GM13977 (cell line): ENCODE data around the gene DEFB132.

Experiments used
- DNase-seq: peaks from one replicate; pipeline ENCODE4 v3.0.0; 2012; ENCODE audit warnings: low spot score
- in situ Hi-C: fragments of 300-500 bp; cut with MboI; formaldehyde crosslinking; loops from one replicate; pipeline ENCODE4 v1.12.0; 2022; ENCODE audit warnings: low sequenced_read_pairs, low pct_unique_long_range_greater_than_20kb, mixed read lengths, inconsistent platforms; ENCODE audit not compliant: unreplicated experiment
- TF ChIP-seq, protein P1 (sequence below): IDR thresholded peaks from 2 replicates; pipeline ENCODE4 v1.5.1; 2012; ENCODE audit warnings: mild to moderate bottlenecking, control low read depth; ENCODE audit not compliant: insufficient read depth; ENCODE audit errors: extremely low read depth, missing control alignments

The DEFB132 gene

GRCh38 chr20:258963-259362 is 1.4 kb downstream of the DEFB132 start:
- TF ChIP-seq, protein P1, sequence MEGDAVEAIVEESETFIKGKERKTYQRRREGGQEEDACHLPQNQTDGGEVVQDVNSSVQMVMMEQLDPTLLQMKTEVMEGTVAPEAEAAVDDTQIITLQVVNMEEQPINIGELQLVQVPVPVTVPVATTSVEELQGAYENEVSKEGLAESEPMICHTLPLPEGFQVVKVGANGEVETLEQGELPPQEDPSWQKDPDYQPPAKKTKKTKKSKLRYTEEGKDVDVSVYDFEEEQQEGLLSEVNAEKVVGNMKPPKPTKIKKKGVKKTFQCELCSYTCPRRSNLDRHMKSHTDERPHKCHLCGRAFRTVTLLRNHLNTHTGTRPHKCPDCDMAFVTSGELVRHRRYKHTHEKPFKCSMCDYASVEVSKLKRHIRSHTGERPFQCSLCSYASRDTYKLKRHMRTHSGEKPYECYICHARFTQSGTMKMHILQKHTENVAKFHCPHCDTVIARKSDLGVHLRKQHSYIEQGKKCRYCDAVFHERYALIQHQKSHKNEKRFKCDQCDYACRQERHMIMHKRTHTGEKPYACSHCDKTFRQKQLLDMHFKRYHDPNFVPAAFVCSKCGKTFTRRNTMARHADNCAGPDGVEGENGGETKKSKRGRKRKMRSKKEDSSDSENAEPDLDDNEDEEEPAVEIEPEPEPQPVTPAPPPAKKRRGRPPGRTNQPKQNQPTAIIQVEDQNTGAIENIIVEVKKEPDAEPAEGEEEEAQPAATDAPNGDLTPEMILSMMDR: peak; percentile 24
- in situ Hi-C loops: no loop called here
- DNase-seq: no peak

GRCh38 chr20:259981-260380 is 2.5 kb downstream of the DEFB132 start:
- DNase-seq: no peak
- TF ChIP-seq, protein P1: no peak
- in situ Hi-C loops: no loop called here

DNA sequence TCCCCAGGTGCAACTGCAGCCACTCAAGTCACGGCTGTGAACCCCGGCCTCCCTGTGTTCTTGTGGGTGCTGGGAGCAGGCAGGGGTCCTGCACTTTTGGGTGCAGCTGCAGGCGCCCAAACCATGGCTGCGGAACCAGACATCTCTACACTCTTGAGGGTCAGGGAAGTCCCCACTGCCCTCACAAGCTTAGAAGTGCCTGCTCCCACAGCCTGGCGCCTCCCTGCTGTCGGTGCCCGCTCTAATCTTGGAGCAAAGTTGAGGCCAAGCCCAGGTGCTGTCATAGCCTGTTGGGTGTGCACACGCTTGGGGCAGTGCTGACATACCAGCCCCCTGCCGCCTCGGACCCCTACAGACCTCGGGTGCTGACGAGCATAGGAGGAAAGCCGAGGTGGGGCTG is 6.2 kb downstream of the DEFB132 start:
- TF ChIP-seq, protein P1: no peak
- in situ Hi-C loops: no loop called here
- no peak for DNase-seq

DNA sequence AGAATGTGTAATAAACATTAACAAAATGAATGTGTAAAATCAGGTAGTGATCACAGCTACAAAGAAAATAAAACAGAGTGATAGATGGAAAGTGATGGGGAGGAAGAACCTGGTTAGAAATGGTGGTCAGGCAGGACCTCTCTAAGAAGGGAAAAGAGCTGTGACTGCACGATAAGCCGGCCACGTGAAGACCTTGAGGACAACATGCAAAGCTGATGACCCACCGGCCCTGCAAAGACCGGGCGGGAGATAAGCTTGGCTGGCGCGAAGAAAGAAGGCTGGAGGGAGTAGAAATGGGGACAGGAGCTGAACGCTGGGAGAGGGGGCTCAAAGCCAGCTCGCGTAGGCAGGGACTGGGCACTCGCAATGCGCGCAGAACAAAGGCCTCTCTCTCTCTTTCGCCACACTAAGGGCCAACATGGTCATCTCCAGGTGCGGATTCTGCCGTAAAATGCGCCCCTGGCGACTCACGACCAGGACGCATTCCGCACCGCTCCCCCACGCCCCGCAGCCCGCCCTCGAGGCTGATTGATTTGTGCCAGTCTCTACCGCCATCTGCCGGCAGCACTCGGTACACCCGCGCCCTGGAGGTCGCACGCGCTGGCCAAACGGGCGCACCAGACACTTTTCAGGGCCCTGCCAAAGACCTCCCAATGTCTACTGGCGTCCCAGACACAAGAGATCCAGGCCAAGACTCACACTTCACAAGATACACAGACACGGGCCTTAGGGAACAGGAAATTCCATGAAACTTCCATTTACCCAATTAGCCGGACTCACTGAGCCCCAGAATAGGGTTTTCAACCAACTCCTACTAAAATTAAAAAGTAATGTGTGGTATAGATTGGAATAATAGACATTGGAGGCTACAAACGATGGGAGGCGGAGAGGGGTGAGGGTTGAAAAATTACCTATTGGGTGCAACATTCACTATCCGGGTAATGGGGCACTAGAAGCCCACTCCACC is 9.4 kb downstream of the DEFB132 start:
- DNase-seq: peak; percentile 91
- in situ Hi-C loops: no loop called here
- TF ChIP-seq, protein P1: peak; percentile 96

DNA sequence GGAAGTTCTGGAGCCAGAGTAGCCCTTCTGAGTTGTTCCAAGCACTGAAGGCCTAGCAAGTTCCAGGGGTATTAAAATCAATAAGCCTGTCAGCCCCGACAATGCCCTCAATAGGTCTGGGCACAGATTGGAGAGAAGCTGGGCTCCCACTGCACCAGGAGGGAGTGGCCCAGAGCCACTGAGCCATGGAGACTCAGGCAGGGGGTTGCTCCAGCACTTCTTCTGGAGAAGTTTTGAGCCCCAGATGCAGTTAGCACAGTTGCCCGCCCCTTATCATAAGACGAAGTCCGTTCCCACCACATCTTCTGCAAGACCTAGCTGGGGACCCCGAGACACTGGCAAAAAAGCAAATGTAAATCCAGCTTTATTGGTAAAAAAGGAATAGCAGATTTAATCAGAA is 13.0 kb downstream of the DEFB132 start:
- DNase-seq: no peak
- in situ Hi-C loops: no loop called here
- TF ChIP-seq, protein P1: no peak

- no peak for DNase-seq
- in situ Hi-C loops: no loop called here
- TF ChIP-seq, protein P1: no peak
Observed at GRCh38 chr20:271069-271468, 13.5 kb downstream of the DEFB132 start.
